Left ventricle myocardium inferior (tissue), 1 donor: ENCODE data around the gene FARP1. TPM values are rescaled to one million over a fixed set of nuclear protein-coding genes. Genes with fewer than 3 reads are reported as not detected.
A peak's percentile ranks its signal among the peaks of the same experiment; 100 is the strongest.

Experiments
- DNase-seq: peaks from one replicate; pipeline ENCODE4 v3.0.0-alpha.2; 2020
- H3K27ac ChIP-seq: fragments of 200-600 bp; replicated peaks from 2 replicates; pipeline ENCODE4 v1.8.0; 2021
- H3K27me3 ChIP-seq: fragments of 200-600 bp; 2 replicates; pipeline ENCODE4 v1.8.0; 2021; ENCODE audit warnings: low read depth
- H3K36me3 ChIP-seq: fragments of 200-600 bp; 2 replicates; pipeline ENCODE4 v1.8.0; 2021
- H3K4me1 ChIP-seq: fragments of 200-600 bp; 2 replicates; pipeline ENCODE4 v1.8.0; 2021
- H3K4me3 ChIP-seq: fragments of 200-600 bp; 2 replicates; pipeline ENCODE4 v1.8.0; 2021; ENCODE audit warnings: mild to moderate bottlenecking, moderate library complexity
- H3K9me3 ChIP-seq: fragments of 200-600 bp; replicated peaks from 2 replicates; pipeline ENCODE4 v1.8.0; 2021
- intact Hi-C: fragments of 100-400 bp; cut with micrococcal nuclease; formaldehyde crosslinking; loops from one replicate; pipeline ENCODE4 v1.11.0; 2022
- total RNA-seq: library from RNA; stranded (reverse); fragmentation: NEBNext Ultra II Directional; extraction: Animal tissue kit (Norgen Biotek cat#: 25700); gene quantifications from one replicate; pipeline ENCODE4 v1.2.1, GENCODE V29; 2021
- TF ChIP-seq, protein P1 (sequence below): fragments of 200-600 bp; IDR thresholded peaks from 2 replicates; pipeline ENCODE4 v1.8.0; 2021; ENCODE audit warnings: antibody characterized with exemption, mild to moderate bottlenecking, borderline replicate concordance
- donor health status: DM: no; HTN: yes; CAD: no; lungs with severe emphysema.

Gene FARP1
- total RNA-seq, 1 donor from 2014 or later: 17.6 TPM

DNA sequence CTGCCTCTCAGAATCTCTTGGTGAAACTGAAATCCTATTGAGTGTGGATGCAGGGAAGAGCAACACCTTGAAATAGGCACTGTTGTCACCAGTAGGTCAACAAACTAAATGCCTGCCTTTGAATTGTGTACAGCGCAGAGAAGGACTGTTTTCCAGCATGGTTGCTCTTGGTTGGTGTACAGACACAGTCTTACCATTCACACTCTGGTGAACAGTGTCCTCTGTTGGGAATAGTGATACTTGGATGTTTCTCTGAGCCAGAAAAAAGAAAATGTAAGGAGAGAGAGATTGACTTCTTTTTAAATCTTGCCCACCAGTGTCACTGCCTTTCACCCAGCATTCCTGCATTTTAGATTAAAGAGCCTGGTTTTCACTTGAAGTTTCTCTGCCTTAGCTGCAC, 254.3 kb downstream of the FARP1 start:
- H3K27me3 ChIP-seq: no peaks in the 10 kb centered on the region
- no peak for DNase-seq
- no peaks in the 10 kb centered on the region for H3K4me1 ChIP-seq
- no peak overlapping the region for H3K27ac ChIP-seq
- intact Hi-C loops: no loop called here
- H3K36me3 ChIP-seq: peaks cover 26% of the 10 kb centered on the region
- TF ChIP-seq, protein P1, sequence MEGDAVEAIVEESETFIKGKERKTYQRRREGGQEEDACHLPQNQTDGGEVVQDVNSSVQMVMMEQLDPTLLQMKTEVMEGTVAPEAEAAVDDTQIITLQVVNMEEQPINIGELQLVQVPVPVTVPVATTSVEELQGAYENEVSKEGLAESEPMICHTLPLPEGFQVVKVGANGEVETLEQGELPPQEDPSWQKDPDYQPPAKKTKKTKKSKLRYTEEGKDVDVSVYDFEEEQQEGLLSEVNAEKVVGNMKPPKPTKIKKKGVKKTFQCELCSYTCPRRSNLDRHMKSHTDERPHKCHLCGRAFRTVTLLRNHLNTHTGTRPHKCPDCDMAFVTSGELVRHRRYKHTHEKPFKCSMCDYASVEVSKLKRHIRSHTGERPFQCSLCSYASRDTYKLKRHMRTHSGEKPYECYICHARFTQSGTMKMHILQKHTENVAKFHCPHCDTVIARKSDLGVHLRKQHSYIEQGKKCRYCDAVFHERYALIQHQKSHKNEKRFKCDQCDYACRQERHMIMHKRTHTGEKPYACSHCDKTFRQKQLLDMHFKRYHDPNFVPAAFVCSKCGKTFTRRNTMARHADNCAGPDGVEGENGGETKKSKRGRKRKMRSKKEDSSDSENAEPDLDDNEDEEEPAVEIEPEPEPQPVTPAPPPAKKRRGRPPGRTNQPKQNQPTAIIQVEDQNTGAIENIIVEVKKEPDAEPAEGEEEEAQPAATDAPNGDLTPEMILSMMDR: peak; percentile 49
- no peaks in the 10 kb centered on the region for H3K9me3 ChIP-seq
- H3K4me3 ChIP-seq: no peak overlapping the region

- Histone ChIP-seq H3K4me1 (no peaks in the 10 kb centered on the region), H3K9me3 (no peaks in the 10 kb centered on the region), H3K27ac (no peak overlapping the region), H3K36me3 (peaks cover 26% of the 10 kb centered on the region), H3K27me3 (no peaks in the 10 kb centered on the region), H3K4me3 (no peak overlapping the region)
- DNase-seq: no peak
- TF ChIP-seq, protein P1: no peak
- intact Hi-C loops: no loop called here
Measured at GRCh38 chr13:98397861-98398260, 255.0 kb downstream of the FARP1 start.

DNA sequence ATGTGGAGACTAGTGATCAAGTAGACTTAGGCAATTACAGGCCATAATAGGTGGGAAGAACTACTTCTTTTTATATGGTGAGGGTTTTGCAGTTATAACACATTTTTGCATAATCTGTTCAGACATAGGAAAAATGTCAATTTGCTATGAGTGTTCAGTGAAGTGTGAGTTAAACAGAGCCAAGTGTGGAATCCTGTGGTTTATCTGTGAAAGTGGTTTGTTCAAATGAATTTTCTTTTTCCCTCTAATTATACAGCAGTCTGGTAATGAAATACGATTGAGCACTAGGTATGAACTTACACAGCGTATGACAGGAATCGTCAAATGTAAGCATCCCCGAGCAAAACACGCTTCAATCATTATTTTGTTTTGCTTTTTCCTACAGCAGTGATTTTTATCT, 255.7 kb downstream of the FARP1 start:
- intact Hi-C loops: no loop called here

GRCh38 chr13:98399756-98400155, 256.9 kb downstream of the FARP1 start:
- H3K27me3 ChIP-seq: no peaks in the 10 kb centered on the region
- intact Hi-C loops: no loop called here
- no peaks in the 10 kb centered on the region for H3K9me3 ChIP-seq

More for the DNA sequence above, 255.7 kb downstream of the FARP1 start:
- Histone ChIP-seq H3K27ac (no peak overlapping the region), H3K27me3 (no peaks in the 10 kb centered on the region), H3K9me3 (no peaks in the 10 kb centered on the region), H3K4me1 (no peaks in the 10 kb centered on the region), H3K36me3 (peaks cover 26% of the 10 kb centered on the region), H3K4me3 (no peak overlapping the region)
- no peak for DNase-seq
- TF ChIP-seq, protein P1: no peak

GRCh38 chr13:98401934-98402333, 259.0 kb downstream of the FARP1 start:
- intact Hi-C loops: no loop called here
- DNase-seq: no peak
- Histone ChIP-seq H3K27me3 (no peaks in the 10 kb centered on the region), H3K4me1 (no peaks in the 10 kb centered on the region), H3K27ac (no peak overlapping the region), H3K4me3 (no peak overlapping the region), H3K9me3 (no peaks in the 10 kb centered on the region), H3K36me3 (peaks cover 3% of the 10 kb centered on the region)
- TF ChIP-seq, protein P1: no peak

More at GRCh38 chr13:98399756-98400155, 256.9 kb downstream of the FARP1 start:
- Histone ChIP-seq H3K4me1 (no peaks in the 10 kb centered on the region), H3K36me3 (peaks cover 19% of the 10 kb centered on the region), H3K27ac (no peak overlapping the region), H3K4me3 (no peak overlapping the region)
- no peak for DNase-seq
- TF ChIP-seq, protein P1: no peak

- Histone ChIP-seq H3K4me1 (no peaks in the 10 kb centered on the region), H3K27ac (no peak overlapping the region), H3K27me3 (no peaks in the 10 kb centered on the region), H3K36me3 (peaks cover 3% of the 10 kb centered on the region), H3K4me3 (no peak overlapping the region), H3K9me3 (no peaks in the 10 kb centered on the region)
- DNase-seq: no peak
- intact Hi-C loops: no loop called here
- TF ChIP-seq, protein P1: no peak
Measured at GRCh38 chr13:98403076-98403475, 260.2 kb downstream of the FARP1 start.
